ENCODE measurements around the gene KLF7. TPM values are rescaled to one million over a fixed set of nuclear protein-coding genes. Genes with fewer than 3 reads are reported as not detected.

The KLF7 gene
- total and polyA plus RNA-seq, 8 donors = 2.7 to 33.0 (median 7.3) TPM

GRCh38 chr2:207103132-207103531, 62.6 kb downstream of the KLF7 start:
- TF ChIP-seq CTCF (IDR thresholded peaks at IDR 0.05) (no peak), POLR2AphosphoS5 (IDR thresholded peaks at IDR 0.05) (no peak), EP300 (IDR thresholded peaks at IDR 0.05) (no peak), POLR2A (IDR thresholded peaks at IDR 0.05) (no peak)
- DNase-seq = no peak
- WGBS, 5 donors = 85 to 100% (median 100%) methylated on average over 2 of the region's 2 CpGs
- Histone ChIP-seq H3K4me3 (no peak overlapping the region), H3K27me3 (no peaks in the 10 kb centered on the region), H3K4me1 (peaks cover 0 to 15% (median 6%) of the 10 kb centered on the region in 4 donors), H3K36me3 (peaks cover 0 to 42% (median 28%) of the 10 kb centered on the region in 4 donors), H3K9me3 (no peaks in the 10 kb centered on the region), H3K27ac (no peak overlapping the region)
- intact Hi-C loops (cut with DNase I; ENCODE audit: low total_unique reads) = no loop called here

- no peak overlapping the region for H3K27ac ChIP-seq
- TF ChIP-seq EP300 (IDR thresholded peaks at IDR 0.05) (no peak), POLR2A (IDR thresholded peaks at IDR 0.05) (no peak), CTCF (IDR thresholded peaks at IDR 0.05) (no peak), POLR2AphosphoS5 (IDR thresholded peaks at IDR 0.05) (no peak)
- no peak overlapping the region for H3K4me3 ChIP-seq
- H3K9me3 ChIP-seq = no peaks in the 10 kb centered on the region
- H3K27me3 ChIP-seq = no peaks in the 10 kb centered on the region
- 50 to 83% (median 67%) methylated on average over 1 of the region's 1 CpG for WGBS, 5 donors
- H3K4me1 ChIP-seq = peaks cover 0 to 9% (median 2%) of the 10 kb centered on the region in 4 donors
- no peak for DNase-seq
- intact Hi-C loops (cut with DNase I; ENCODE audit: low total_unique reads) = no loop called here
- H3K36me3 ChIP-seq = peaks cover 0 to 31% (median 22%) of the 10 kb centered on the region in 4 donors
Measured at GRCh38 chr2:207101984-207102383, 63.8 kb downstream of the KLF7 start.

GRCh38 chr2:207097278-207097677, 68.5 kb downstream of the KLF7 start:
- Histone ChIP-seq H3K4me3 (no peak overlapping the region), H3K27ac (no peak overlapping the region), H3K9me3 (no peaks in the 10 kb centered on the region), H3K27me3 (no peaks in the 10 kb centered on the region), H3K4me1 (peaks cover 0 to 25% (median 6%) of the 10 kb centered on the region in 4 donors), H3K36me3 (peaks cover 0 to under 1% (median 0%) of the 10 kb centered on the region in 4 donors)
- DNase-seq = no peak
- intact Hi-C loops (cut with DNase I; ENCODE audit: low total_unique reads) = no loop called here
- TF ChIP-seq POLR2A (IDR thresholded peaks at IDR 0.05) (no peak), EP300 (IDR thresholded peaks at IDR 0.05) (no peak), POLR2AphosphoS5 (IDR thresholded peaks at IDR 0.05) (no peak), CTCF (IDR thresholded peaks at IDR 0.05) (no peak)
- WGBS, 5 donors = 68 to 87% (median 78%) methylated on average over 4 of the region's 4 CpGs

GRCh38 chr2:207095963-207096362, 69.8 kb downstream of the KLF7 start:
- no peak overlapping the region for H3K4me3 ChIP-seq

More at GRCh38 chr2:207095963-207096362, 69.8 kb downstream of the KLF7 start:
- intact Hi-C loops (cut with DNase I; ENCODE audit: low total_unique reads) = no loop called here
- WGBS, 5 donors = 71 to 78% (median 77%) methylated on average over 6 of the region's 6 CpGs
- no peak for DNase-seq
- TF ChIP-seq POLR2AphosphoS5 (IDR thresholded peaks at IDR 0.05) (no peak), EP300 (IDR thresholded peaks at IDR 0.05) (no peak), CTCF (IDR thresholded peaks at IDR 0.05) (no peak), POLR2A (IDR thresholded peaks at IDR 0.05) (no peak)
- Histone ChIP-seq H3K36me3 (peaks cover 0 to 6% (median 0%) of the 10 kb centered on the region in 4 donors), H3K27ac (no peak overlapping the region), H3K27me3 (no peaks in the 10 kb centered on the region), H3K4me1 (peaks cover 5 to 35% (median 16%) of the 10 kb centered on the region in 4 donors), H3K9me3 (no peaks in the 10 kb centered on the region)
